ENCODE data around the gene PARD3.
A peak's percentile ranks its signal among the peaks of the same experiment; 100 is the strongest.

The PARD3 gene

DNA sequence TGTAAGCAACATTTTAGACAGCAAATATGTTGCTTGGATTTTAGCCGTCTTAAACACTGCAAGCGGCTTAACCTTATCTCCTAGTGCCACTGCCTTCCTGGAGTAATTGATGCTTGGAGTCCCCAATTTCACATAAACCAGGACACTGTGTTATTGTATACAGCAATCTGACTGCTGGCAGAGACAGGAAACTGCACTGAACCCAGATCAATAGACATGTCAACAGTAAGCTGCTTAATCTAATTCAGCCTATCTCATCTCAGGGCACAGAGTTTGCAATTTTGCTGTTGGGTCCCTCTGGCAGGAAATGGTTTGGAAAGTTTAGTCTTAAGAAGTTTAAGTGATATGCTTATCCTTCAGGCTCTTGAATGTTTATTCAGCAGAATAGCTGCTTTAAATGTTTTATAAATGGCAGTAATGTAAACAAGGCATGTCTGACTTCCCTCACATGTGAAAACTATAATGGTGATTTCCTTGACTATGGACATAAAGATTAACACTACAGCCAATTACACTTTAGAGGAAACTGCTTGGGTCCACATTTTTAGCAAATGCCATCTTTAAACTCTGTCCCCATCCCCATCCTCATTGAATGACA lies 598.6 kb downstream of the PARD3 start:
- H3K4me3 ChIP-seq (ENCODE audit: low read depth, low read length): no peak overlapping the region
- TF ChIP-seq, protein P1, sequence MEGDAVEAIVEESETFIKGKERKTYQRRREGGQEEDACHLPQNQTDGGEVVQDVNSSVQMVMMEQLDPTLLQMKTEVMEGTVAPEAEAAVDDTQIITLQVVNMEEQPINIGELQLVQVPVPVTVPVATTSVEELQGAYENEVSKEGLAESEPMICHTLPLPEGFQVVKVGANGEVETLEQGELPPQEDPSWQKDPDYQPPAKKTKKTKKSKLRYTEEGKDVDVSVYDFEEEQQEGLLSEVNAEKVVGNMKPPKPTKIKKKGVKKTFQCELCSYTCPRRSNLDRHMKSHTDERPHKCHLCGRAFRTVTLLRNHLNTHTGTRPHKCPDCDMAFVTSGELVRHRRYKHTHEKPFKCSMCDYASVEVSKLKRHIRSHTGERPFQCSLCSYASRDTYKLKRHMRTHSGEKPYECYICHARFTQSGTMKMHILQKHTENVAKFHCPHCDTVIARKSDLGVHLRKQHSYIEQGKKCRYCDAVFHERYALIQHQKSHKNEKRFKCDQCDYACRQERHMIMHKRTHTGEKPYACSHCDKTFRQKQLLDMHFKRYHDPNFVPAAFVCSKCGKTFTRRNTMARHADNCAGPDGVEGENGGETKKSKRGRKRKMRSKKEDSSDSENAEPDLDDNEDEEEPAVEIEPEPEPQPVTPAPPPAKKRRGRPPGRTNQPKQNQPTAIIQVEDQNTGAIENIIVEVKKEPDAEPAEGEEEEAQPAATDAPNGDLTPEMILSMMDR (IDR thresholded peaks at IDR 0.05; ENCODE audit: low read depth, low read length, missing control alignments): no peak
- DNase-seq (ENCODE audit: low read depth): no peak

DNA sequence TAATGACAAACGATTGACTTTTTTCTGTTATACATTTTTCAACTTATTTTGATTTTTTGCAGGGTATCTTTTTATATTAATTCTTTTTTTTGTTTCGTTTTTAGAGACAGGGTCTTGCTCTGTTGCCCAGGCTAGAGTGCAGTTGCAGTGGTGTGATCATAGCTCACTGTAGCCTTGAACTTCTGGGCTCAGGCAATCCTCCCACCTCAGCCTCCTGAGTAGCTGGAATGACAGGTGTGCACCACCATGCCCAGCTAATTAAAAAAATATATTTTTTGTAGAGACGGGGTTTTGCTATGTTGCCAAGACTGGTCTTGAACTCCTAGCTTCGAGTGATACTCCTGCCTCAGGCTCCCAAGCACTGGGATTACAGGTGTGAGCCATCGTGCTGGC lies 601.3 kb downstream of the PARD3 start:
- H3K4me3 ChIP-seq (ENCODE audit: low read depth, low read length): no peak overlapping the region
- no peak for DNase-seq (ENCODE audit: low read depth)
- TF ChIP-seq, protein P1 (IDR thresholded peaks at IDR 0.05; ENCODE audit: low read depth, low read length, missing control alignments): no peak

DNA sequence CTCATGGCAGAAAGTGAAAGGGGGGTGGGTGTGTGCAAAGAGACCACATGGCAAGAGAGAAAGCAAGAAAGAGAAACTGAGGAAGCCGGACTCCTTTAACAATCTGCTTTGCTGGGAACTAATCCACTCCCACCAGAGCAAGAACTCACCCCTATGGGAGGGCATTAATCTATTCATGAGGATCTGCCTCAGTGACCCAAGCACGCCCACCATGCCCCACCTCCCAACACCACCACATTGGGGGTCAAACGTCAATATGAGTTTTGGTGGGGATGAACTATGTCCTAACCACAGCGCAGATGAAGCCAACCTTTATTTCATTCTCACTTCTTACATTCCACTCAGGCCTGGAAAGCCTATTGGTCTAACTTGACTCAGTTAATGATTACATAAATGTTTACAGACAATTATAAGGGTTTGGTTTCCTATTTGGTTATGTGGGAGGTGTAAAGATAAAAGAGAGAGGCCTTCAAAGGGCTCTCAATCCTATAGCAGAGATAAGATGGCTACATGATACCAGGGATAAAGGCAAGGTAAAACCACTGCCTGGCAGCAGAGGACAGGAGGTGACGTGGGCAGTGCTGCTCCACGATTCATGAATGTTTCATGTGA lies 601.8 kb downstream of the PARD3 start:
- DNase-seq (ENCODE audit: low read depth): no peak
- H3K4me3 ChIP-seq (ENCODE audit: low read depth, low read length): no peak overlapping the region
- TF ChIP-seq, protein P1 (IDR thresholded peaks at IDR 0.05; ENCODE audit: low read depth, low read length, missing control alignments): no peak

DNA sequence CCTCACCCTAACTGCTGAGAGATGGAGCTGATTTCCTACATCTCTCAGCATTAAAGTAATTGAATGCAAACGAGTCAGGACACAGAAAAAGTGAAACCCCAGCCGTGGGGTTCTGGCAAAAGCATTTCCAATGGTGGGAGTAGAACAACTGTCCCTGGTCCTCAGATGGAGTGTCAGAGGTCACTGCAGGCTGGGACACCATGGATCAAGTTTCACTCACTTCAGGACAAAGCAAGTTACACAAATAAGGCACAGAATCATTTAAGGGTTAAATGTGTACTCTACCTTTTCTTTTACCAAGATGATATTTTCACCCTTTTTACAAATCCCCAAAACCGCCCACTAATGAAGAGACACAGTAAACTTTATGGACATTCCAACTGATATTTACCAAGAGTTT lies 607.8 kb downstream of the PARD3 start:
- TF ChIP-seq, protein P1 (IDR thresholded peaks at IDR 0.05; ENCODE audit: low read depth, low read length, missing control alignments): no peak
- no peak for DNase-seq (ENCODE audit: low read depth)
- H3K4me3 ChIP-seq (ENCODE audit: low read depth, low read length): no peak overlapping the region

DNA sequence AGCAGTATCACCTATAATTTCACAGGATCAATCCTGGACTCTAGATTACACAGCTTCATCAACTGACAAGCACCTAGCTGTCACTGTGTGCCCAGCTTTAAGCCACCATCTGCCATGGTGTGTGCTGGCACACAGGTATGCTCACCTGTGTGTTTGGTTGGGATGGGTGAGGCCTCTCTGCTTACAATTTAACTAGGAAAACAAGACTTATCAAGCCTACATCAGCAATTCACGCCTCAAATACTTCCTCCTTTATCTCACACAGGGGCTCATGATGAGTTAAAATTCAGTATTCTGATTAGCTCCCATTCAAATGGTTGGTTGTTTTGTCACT lies 608.2 kb downstream of the PARD3 start:
- DNase-seq (ENCODE audit: low read depth): no peak
- H3K4me3 ChIP-seq (ENCODE audit: low read depth, low read length): no peak overlapping the region
- TF ChIP-seq, protein P1 (IDR thresholded peaks at IDR 0.05; ENCODE audit: low read depth, low read length, missing control alignments): no peak

DNA sequence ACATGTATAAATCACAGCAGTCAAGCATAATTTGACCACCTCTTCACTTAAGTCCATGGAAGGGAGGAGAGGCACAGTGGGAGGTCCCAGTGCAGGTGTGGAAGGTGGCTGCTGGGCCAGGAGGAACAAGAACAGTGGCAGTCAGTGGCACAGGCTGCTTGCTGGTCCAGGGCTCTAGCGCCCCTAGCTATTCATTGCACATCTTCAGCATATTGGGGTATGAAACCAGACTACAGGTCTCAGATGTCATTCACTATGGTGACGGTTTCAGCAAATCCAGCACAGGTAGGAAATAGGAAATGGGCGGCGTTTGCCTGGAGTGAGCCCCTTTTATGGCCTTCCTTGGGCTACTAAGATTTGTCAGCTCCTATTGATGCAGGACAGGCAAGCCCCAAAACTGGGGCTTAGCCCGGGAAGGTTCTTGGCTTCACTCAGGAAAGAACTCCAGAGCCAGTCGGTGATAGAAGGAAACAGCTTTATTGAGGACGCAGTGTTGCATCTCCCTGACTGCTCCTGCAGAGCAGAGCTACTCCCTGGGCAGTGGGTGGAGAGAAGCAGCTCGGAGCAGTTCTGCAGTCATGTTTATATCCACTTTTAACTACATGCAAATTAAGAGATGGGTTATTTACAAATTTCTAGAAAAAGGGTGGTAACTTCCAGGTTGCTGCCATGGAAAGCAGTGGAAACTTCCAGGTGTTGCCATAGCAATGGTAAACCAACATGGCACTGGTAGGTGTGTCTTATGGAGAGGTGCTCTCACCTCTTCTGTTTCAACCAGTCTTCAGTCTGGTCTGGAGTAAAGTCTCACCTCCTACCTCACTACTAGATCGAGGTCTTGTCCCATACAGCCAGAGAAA lies 608.8 kb downstream of the PARD3 start:
- TF ChIP-seq, protein P1 (IDR thresholded peaks at IDR 0.05; ENCODE audit: low read depth, low read length, missing control alignments): peak; percentile 20
- no peak overlapping the region for H3K4me3 ChIP-seq (ENCODE audit: low read depth, low read length)
- no peak for DNase-seq (ENCODE audit: low read depth)

All from GM12864 (cell line).